DND-41 (cell line): ENCODE results near the gene ANO9.

Experiments
- CTCF ChIP-seq: IDR thresholded peaks from 2 replicates; pipeline ENCODE4 v1.5.1; 2012; ENCODE audit warnings: borderline replicate concordance, low read length, moderate library complexity, mild to moderate bottlenecking; ENCODE audit not compliant: poor library complexity, severe bottlenecking; ENCODE audit errors: extremely low read depth
- EZH2 ChIP-seq: IDR thresholded peaks from 3 replicates; pipeline ENCODE4 v1.6.1; 2012; ENCODE audit warnings: borderline replicate concordance, low read depth, mild to moderate bottlenecking, moderate library complexity, low read length, inconsistent platforms; ENCODE audit not compliant: severe bottlenecking

DNA sequence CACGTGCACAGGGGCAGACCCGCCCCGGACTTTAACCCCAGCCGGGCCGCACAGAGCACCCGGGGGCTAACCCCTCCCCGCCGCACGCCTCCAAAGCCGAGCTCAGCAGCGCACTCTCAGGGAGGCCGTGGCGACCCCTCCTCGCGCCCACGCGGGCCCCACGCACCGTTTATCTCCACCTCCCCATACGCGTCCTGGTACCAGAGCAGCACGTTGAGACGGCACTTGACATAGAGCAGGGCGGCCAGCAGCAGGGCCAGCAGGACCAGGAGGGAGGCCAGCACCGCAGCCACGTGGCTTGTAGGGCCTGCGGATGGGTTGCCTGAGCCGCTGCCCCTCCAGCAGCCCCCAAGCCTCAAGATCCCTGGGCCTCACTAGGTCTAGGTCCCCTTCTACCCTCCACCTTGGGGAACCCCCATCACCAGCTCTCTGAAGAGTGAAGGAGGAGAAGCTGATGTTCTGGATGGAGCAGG is 34.1 kb downstream of the ANO9 start:
- TF ChIP-seq CTCF (no peak), EZH2 (no peak)
